ENCODE data around the gene EXOC4. TPM values are rescaled to one million over a fixed set of nuclear protein-coding genes. Genes with fewer than 3 reads are reported as not detected.

The EXOC4 gene
- polyA plus RNA-seq, 2 donors, result 11.1 to 19.0 TPM

DNA sequence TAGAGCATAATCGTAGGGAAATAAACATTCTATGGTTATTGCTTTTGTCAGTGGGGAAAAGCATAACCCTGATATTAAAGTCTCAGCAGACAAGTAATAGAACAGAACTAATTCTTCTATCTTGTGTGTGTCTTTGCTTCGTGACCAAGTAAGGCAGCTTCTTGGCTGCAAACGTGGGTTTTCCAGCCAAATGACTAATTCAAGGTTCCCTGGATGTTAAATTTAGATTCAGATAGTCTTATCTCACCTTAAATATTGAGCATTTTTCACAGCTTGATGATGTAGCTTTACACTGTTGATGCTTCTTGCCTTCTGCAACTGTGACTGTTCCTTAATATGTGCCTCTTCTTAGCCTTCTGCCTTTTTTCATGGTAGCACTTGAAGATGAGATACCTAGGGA, 113.0 kb downstream of the EXOC4 start:
- 38 to 46% methylated on average over 3 of the region's 3 CpGs for WGBS, 2 donors
- Histone ChIP-seq H3K27ac (ENCODE audit: low read depth in 2 of 2, low read length in 1 of 2) (no peak overlapping the region), H3K9me3 (ENCODE audit: control insufficient read depth in 2 of 2, insufficient read depth in 1 of 2, low read depth in 1 of 2, low read length in 1 of 2) (no peaks in the 10 kb centered on the region), H3K27me3 (ENCODE audit: control insufficient read depth in 1 of 2, insufficient read depth in 2 of 2, low read length in 2 of 2) (no peaks in the 10 kb centered on the region), H3K4me3 (ENCODE audit: low read depth in 1 of 2, low read length in 2 of 2) (no peak overlapping the region), H3K4me1 (ENCODE audit: control insufficient read depth in 2 of 2, insufficient read depth in 2 of 2, low read length in 1 of 2) (no peaks in the 10 kb centered on the region), H3K36me3 (ENCODE audit: control insufficient read depth in 2 of 2, insufficient read depth in 2 of 2, low read length in 1 of 2) (no peaks in the 10 kb centered on the region)

DNA sequence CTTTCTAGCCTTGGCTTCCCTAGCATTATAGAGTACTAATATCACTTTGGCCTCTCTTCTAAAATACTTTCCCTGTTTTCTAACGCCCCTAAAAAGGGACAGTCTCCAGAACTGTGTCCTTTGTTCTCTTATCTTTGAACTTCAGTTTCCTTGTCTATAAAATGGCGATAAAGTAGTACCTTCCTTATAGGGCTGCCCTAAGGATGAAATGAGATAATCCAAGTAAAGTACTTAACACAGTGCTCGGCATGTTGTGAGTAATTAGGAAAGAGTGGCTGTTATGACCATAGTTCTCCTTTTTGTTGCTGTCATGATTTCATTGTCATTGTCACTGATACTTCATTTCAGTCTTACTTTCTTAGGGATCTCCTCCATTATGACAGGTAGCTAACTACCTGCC, 114.7 kb downstream of the EXOC4 start:
- Histone ChIP-seq H3K4me3 (ENCODE audit: low read depth in 1 of 2, low read length in 2 of 2) (no peak overlapping the region), H3K9me3 (ENCODE audit: control insufficient read depth in 2 of 2, insufficient read depth in 1 of 2, low read depth in 1 of 2, low read length in 1 of 2) (no peaks in the 10 kb centered on the region), H3K36me3 (ENCODE audit: control insufficient read depth in 2 of 2, insufficient read depth in 2 of 2, low read length in 1 of 2) (no peaks in the 10 kb centered on the region), H3K27ac (ENCODE audit: low read depth in 2 of 2, low read length in 1 of 2) (no peak overlapping the region), H3K4me1 (ENCODE audit: control insufficient read depth in 2 of 2, insufficient read depth in 2 of 2, low read length in 1 of 2) (no peaks in the 10 kb centered on the region), H3K27me3 (ENCODE audit: control insufficient read depth in 1 of 2, insufficient read depth in 2 of 2, low read length in 2 of 2) (no peaks in the 10 kb centered on the region)
- WGBS, 2 donors, result 77 to 89% methylated on average over 3 of the region's 3 CpGs

DNA sequence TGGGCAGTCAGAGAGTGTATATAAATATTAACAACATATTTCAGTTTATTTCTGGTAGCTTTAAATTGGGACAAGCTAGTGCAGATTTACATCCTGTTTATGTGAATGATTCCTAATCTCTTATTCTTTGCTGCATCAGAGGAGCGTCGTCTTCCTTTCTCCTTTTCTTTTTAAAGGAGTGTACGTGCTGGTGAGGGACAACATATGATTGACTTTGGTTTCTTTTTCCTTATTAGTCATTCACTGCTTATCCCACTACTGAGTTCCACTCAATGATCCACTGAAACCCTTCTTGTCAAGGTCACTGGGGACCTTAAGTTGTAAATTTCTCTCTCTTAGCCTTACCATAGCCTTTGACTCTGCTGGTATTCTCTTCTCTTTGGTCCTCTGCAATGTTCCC, 116.3 kb downstream of the EXOC4 start:
- WGBS, 2 donors, result 81 to 88% methylated on average over 3 of the region's 3 CpGs
- no peaks in the 10 kb centered on the region for H3K36me3 ChIP-seq (ENCODE audit: control insufficient read depth in 2 of 2, insufficient read depth in 2 of 2, low read length in 1 of 2)
- H3K27ac ChIP-seq (ENCODE audit: low read depth in 2 of 2, low read length in 1 of 2), result no peak overlapping the region
- no peak overlapping the region for H3K4me3 ChIP-seq (ENCODE audit: low read depth in 1 of 2, low read length in 2 of 2)
- H3K27me3 ChIP-seq (ENCODE audit: control insufficient read depth in 1 of 2, insufficient read depth in 2 of 2, low read length in 2 of 2), result no peaks in the 10 kb centered on the region
- no peaks in the 10 kb centered on the region for H3K9me3 ChIP-seq (ENCODE audit: control insufficient read depth in 2 of 2, insufficient read depth in 1 of 2, low read depth in 1 of 2, low read length in 1 of 2)
- no peaks in the 10 kb centered on the region for H3K4me1 ChIP-seq (ENCODE audit: control insufficient read depth in 2 of 2, insufficient read depth in 2 of 2, low read length in 1 of 2)

DNA sequence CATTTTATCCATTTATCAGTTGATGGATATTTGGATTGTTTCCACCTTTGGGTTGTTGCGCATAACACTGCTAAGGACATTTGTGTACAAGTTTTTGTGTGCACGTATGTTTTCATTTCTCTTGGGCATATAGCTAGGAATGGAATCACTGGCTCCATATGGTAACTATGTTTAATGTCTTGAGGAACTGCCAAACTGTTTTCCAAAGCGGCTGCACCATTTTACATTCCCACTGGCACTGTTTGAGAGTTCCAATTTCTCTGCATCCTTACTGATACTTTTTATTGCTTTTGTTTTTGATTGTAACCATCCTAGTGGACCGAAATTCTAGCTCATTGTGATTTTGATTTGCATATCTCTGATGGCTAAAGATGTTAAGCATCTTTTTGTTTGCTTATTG, 118.7 kb downstream of the EXOC4 start:
- H3K27ac ChIP-seq (ENCODE audit: low read depth in 2 of 2, low read length in 1 of 2), result no peak overlapping the region
- no peaks in the 10 kb centered on the region for H3K4me1 ChIP-seq (ENCODE audit: control insufficient read depth in 2 of 2, insufficient read depth in 2 of 2, low read length in 1 of 2)
- H3K36me3 ChIP-seq (ENCODE audit: control insufficient read depth in 2 of 2, insufficient read depth in 2 of 2, low read length in 1 of 2), result peaks cover 0 to 2% of the 10 kb centered on the region in 2 donors
- H3K4me3 ChIP-seq (ENCODE audit: low read depth in 1 of 2, low read length in 2 of 2), result no peak overlapping the region
- WGBS, 2 donors, result 97 to 98% methylated on average over 4 of the region's 4 CpGs
- H3K9me3 ChIP-seq (ENCODE audit: control insufficient read depth in 2 of 2, insufficient read depth in 1 of 2, low read depth in 1 of 2, low read length in 1 of 2), result no peaks in the 10 kb centered on the region
- H3K27me3 ChIP-seq (ENCODE audit: control insufficient read depth in 1 of 2, insufficient read depth in 2 of 2, low read length in 2 of 2), result no peaks in the 10 kb centered on the region

DNA sequence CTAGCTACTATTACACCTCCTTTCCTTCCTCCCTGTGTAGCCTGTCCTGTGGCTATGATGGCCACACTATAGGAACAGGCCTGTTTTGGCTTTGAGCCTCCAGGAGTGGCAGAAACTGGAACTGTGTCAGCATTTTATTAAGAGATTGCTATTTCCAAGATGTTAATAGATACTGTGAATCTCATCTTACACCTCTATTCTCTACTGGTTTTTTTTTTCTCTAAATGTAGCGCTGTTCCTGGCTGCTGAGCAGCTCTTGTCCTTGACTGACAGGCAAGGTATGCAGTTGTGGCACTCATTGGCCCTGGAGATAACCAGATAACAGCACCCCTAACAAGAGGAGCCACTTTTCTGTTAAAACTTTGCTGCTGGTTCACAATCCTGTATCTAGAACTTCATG, 119.5 kb downstream of the EXOC4 start:
- H3K27me3 ChIP-seq (ENCODE audit: control insufficient read depth in 1 of 2, insufficient read depth in 2 of 2, low read length in 2 of 2), result no peaks in the 10 kb centered on the region
- peaks cover 0 to 3% of the 10 kb centered on the region in 2 donors for H3K36me3 ChIP-seq (ENCODE audit: control insufficient read depth in 2 of 2, insufficient read depth in 2 of 2, low read length in 1 of 2)
- no peaks in the 10 kb centered on the region for H3K9me3 ChIP-seq (ENCODE audit: control insufficient read depth in 2 of 2, insufficient read depth in 1 of 2, low read depth in 1 of 2, low read length in 1 of 2)
- H3K27ac ChIP-seq (ENCODE audit: low read depth in 2 of 2, low read length in 1 of 2), result no peak overlapping the region
- H3K4me3 ChIP-seq (ENCODE audit: low read depth in 1 of 2, low read length in 2 of 2), result no peak overlapping the region
- H3K4me1 ChIP-seq (ENCODE audit: control insufficient read depth in 2 of 2, insufficient read depth in 2 of 2, low read length in 1 of 2), result no peaks in the 10 kb centered on the region
- 86 to 98% methylated on average over 1 of the region's 1 CpG for WGBS, 2 donors

DNA sequence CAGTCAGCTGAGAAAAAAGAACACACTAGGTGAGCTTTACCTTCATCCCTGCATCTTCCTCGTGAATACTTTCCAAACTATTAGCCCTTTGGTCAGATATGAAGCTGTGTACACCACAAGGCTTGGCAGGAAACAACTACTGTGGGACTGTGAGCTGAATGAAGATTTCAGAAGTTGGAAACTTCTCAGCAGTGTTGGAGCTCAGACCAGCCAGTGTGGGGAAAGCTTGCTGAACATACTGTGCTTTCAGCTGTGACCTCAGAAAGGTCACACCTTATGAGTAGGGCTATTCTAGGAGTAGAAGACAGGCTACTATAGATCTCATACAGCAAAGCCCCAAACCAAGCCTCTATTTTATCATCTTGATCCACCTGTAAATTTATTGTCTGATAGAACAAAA, 123.6 kb downstream of the EXOC4 start:
- no peaks in the 10 kb centered on the region for H3K27me3 ChIP-seq (ENCODE audit: control insufficient read depth in 1 of 2, insufficient read depth in 2 of 2, low read length in 2 of 2)
- peaks cover 0 to 3% of the 10 kb centered on the region in 2 donors for H3K36me3 ChIP-seq (ENCODE audit: control insufficient read depth in 2 of 2, insufficient read depth in 2 of 2, low read length in 1 of 2)
- H3K4me1 ChIP-seq (ENCODE audit: control insufficient read depth in 2 of 2, insufficient read depth in 2 of 2, low read length in 1 of 2), result no peaks in the 10 kb centered on the region
- H3K9me3 ChIP-seq (ENCODE audit: control insufficient read depth in 2 of 2, insufficient read depth in 1 of 2, low read depth in 1 of 2, low read length in 1 of 2), result no peaks in the 10 kb centered on the region
- 88% methylated on average over 1 of the region's 1 CpG for WGBS, 2 donors
- no peak overlapping the region for H3K4me3 ChIP-seq (ENCODE audit: low read depth in 1 of 2, low read length in 2 of 2)
- H3K27ac ChIP-seq (ENCODE audit: low read depth in 2 of 2, low read length in 1 of 2), result no peak overlapping the region

DNA sequence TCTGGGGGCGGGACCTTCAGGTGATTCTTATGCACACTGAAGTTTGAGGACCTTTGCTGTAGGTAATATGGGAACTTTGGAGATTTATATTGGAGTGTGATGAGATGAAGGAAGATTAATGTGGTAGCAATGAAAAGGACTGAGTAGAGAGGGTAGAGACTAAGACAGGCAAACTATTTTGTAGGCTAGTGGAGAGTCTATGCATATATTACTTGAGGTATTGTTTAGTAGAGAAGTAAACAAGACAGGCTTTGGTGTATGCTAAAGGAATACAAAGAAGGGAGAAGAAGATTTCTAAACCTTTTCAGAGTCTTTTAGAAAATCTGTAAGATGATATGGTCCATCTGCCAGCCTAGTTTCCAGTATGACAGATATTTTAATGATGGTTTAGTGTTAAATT, 129.1 kb downstream of the EXOC4 start:
- no peaks in the 10 kb centered on the region for H3K4me1 ChIP-seq (ENCODE audit: control insufficient read depth in 2 of 2, insufficient read depth in 2 of 2, low read length in 1 of 2)

DNA sequence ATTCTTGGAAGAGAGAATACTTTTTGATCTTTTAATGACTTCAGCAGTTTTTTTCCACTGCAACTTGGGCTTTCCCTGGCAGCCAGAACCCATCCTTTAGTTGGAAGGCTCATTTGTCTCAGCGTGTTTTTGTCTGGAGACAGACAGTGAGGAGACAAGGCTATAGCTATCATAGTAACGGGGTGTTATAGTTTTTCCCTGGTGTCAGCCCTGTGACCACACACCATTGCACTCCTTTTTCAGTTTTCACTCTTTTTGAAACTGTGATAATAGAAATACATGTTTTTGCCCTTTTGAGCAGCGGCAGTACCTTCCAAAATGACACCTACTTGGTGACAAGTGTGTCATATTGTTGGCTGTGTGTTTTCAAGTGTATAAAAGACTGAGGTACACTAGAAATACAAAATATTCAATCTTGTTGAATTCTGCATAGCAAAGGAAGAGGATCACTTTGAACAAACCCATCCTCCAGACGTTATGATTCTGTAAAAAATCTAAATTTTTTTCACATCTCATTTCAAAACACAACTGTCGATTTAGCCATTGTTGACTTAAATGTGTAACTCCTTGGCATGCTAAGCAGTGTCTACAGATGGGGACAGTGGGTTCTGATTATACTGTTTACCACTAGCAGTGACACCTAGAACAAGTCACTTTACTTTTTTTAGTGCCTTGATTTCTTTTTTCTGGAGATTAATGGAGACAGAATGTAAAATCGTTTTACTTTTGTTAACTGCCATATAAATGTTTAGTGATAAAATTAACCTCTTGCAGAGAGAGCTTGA, 130.1 kb downstream of the EXOC4 start:
- H3K4me1 ChIP-seq (ENCODE audit: control insufficient read depth in 2 of 2, insufficient read depth in 2 of 2, low read length in 1 of 2), result no peaks in the 10 kb centered on the region
- no peaks in the 10 kb centered on the region for H3K9me3 ChIP-seq (ENCODE audit: control insufficient read depth in 2 of 2, insufficient read depth in 1 of 2, low read depth in 1 of 2, low read length in 1 of 2)
- H3K36me3 ChIP-seq (ENCODE audit: control insufficient read depth in 2 of 2, insufficient read depth in 2 of 2, low read length in 1 of 2), result no peaks in the 10 kb centered on the region
- no peak overlapping the region for H3K27ac ChIP-seq (ENCODE audit: low read depth in 2 of 2, low read length in 1 of 2)
- 64 to 68% methylated on average over 6 of the region's 6 CpGs for WGBS, 2 donors
- no peaks in the 10 kb centered on the region for H3K27me3 ChIP-seq (ENCODE audit: control insufficient read depth in 1 of 2, insufficient read depth in 2 of 2, low read length in 2 of 2)
- H3K4me3 ChIP-seq (ENCODE audit: low read depth in 1 of 2, low read length in 2 of 2), result no peak overlapping the region

More for the DNA sequence above, 129.1 kb downstream of the EXOC4 start:
- 95% methylated on average over 1 of the region's 1 CpG for WGBS, 2 donors
- Histone ChIP-seq H3K27ac (ENCODE audit: low read depth in 2 of 2, low read length in 1 of 2) (no peak overlapping the region), H3K9me3 (ENCODE audit: control insufficient read depth in 2 of 2, insufficient read depth in 1 of 2, low read depth in 1 of 2, low read length in 1 of 2) (no peaks in the 10 kb centered on the region), H3K36me3 (ENCODE audit: control insufficient read depth in 2 of 2, insufficient read depth in 2 of 2, low read length in 1 of 2) (no peaks in the 10 kb centered on the region), H3K27me3 (ENCODE audit: control insufficient read depth in 1 of 2, insufficient read depth in 2 of 2, low read length in 2 of 2) (no peaks in the 10 kb centered on the region), H3K4me3 (ENCODE audit: low read depth in 1 of 2, low read length in 2 of 2) (no peak overlapping the region)

DNA sequence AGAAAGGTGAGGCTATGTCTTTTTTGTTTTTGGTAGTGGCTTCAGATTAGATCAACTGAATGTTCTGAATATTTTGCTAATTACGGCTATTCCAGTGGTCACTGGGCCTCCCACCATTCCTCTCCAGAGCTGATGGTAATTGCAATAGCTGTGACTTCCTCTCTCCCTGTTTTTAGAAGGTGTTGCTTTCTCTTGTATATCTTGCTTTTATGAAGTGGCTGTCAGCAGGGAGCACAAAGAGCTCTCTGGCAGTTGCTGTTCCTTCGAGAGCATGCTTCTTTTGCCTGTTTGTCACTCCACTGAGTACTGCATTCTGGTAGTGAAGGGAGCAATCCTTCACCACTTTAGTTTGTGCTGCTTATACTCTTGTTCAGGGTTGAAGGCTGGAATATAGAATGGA, 133.3 kb downstream of the EXOC4 start:
- no peaks in the 10 kb centered on the region for H3K36me3 ChIP-seq (ENCODE audit: control insufficient read depth in 2 of 2, insufficient read depth in 2 of 2, low read length in 1 of 2)
- no peaks in the 10 kb centered on the region for H3K4me1 ChIP-seq (ENCODE audit: control insufficient read depth in 2 of 2, insufficient read depth in 2 of 2, low read length in 1 of 2)
- H3K4me3 ChIP-seq (ENCODE audit: low read depth in 1 of 2, low read length in 2 of 2), result no peak overlapping the region
- H3K27me3 ChIP-seq (ENCODE audit: control insufficient read depth in 1 of 2, insufficient read depth in 2 of 2, low read length in 2 of 2), result no peaks in the 10 kb centered on the region
- 97 to 100% methylated on average over 2 of the region's 2 CpGs for WGBS, 2 donors
- H3K9me3 ChIP-seq (ENCODE audit: control insufficient read depth in 2 of 2, insufficient read depth in 1 of 2, low read depth in 1 of 2, low read length in 1 of 2), result no peaks in the 10 kb centered on the region
- H3K27ac ChIP-seq (ENCODE audit: low read depth in 2 of 2, low read length in 1 of 2), result no peak overlapping the region

DNA sequence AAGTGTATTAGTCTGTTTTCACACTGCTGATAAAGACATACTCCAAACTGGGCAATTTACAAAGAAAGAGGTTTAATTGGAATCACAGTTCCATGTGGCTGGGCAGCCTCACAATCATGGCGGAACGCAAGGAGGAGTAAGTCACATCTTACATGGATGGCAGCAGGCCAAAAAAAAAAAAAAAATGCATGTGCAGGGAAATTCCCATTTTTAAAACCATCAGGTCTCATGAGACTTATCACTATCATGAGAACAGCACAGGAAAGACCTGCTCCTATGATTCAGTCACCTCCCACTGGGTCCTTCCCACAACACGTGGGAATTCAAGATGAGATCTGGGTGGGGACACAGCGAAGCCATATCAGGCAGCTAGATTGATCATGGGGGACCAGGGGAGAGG, 136.8 kb downstream of the EXOC4 start:
- no peak overlapping the region for H3K27ac ChIP-seq (ENCODE audit: low read depth in 2 of 2, low read length in 1 of 2)
- no peaks in the 10 kb centered on the region for H3K27me3 ChIP-seq (ENCODE audit: control insufficient read depth in 1 of 2, insufficient read depth in 2 of 2, low read length in 2 of 2)
- no peaks in the 10 kb centered on the region for H3K9me3 ChIP-seq (ENCODE audit: control insufficient read depth in 2 of 2, insufficient read depth in 1 of 2, low read depth in 1 of 2, low read length in 1 of 2)
- H3K4me1 ChIP-seq (ENCODE audit: control insufficient read depth in 2 of 2, insufficient read depth in 2 of 2, low read length in 1 of 2), result no peaks in the 10 kb centered on the region
- no peaks in the 10 kb centered on the region for H3K36me3 ChIP-seq (ENCODE audit: control insufficient read depth in 2 of 2, insufficient read depth in 2 of 2, low read length in 1 of 2)
- H3K4me3 ChIP-seq (ENCODE audit: low read depth in 1 of 2, low read length in 2 of 2), result no peak overlapping the region
- WGBS, 2 donors, result 91 to 93% methylated on average over 4 of the region's 4 CpGs
